ENCODE measurements around the gene CIAO2A.
"Not testable (repeated sequence)": the region's sequence is repeated elsewhere in the genome, so short reads cannot be mapped to it uniquely, and the experiment has no call there.

Gene CIAO2A

GRCh38 chr15:64072812-64073211, 20.8 kb downstream of the CIAO2A start:
- no peak for DNase-seq (ENCODE audit: low read depth in 2 of 3, low spot score in 2 of 3)

- DNase-seq (ENCODE audit: low read depth in 2 of 3, low spot score in 2 of 3), result no peak
Measured at GRCh38 chr15:64071931-64072765, 21.5 kb downstream of the CIAO2A start.

- DNase-seq (ENCODE audit: low read depth in 2 of 3, low spot score in 2 of 3), result no peak
Measured at GRCh38 chr15:64070965-64071851, 22.4 kb downstream of the CIAO2A start.

GRCh38 chr15:64070106-64070505, 23.5 kb downstream of the CIAO2A start:
- DNase-seq (ENCODE audit: low read depth in 2 of 3, low spot score in 2 of 3), result no peak

GRCh38 chr15:64068133-64068532, 25.5 kb downstream of the CIAO2A start:
- DNase-seq (ENCODE audit: low read depth in 2 of 3, low spot score in 2 of 3), result no peak

GRCh38 chr15:64067564-64068030, 26.0 kb downstream of the CIAO2A start:
- DNase-seq (ENCODE audit: low read depth in 2 of 3, low spot score in 2 of 3), result peak in 2 of 3 experiments; percentile 41 to 57

- no peak for DNase-seq (ENCODE audit: low read depth in 2 of 3, low spot score in 2 of 3)
Measured at GRCh38 chr15:64066451-64066850, 27.2 kb downstream of the CIAO2A start.

DNA sequence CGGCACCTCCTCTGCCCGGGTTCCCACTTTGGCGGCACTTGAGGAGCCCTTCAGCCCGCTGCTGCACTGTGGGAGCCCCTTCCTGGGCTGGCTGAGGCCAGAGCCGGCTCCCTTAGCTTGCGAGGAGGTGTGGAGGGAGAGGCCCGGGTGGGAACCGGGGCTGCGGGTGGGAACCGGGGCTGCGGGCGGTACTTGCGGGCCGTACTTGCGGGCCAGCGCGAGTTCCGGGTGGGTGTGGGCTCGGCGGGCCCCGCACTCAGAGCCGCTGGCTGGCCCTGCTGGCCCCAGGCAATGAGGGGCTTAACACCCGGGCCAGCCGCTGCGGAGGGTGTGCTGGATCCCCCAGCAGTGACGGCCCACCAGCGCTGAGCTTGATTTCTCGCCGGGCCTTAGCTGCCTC, 32.9 kb downstream of the CIAO2A start:
- no peak for DNase-seq (ENCODE audit: low read depth in 2 of 3, low spot score in 2 of 3)

GRCh38 chr15:64059104-64059503, 34.5 kb downstream of the CIAO2A start:
- DNase-seq (ENCODE audit: low read depth in 2 of 3, low spot score in 2 of 3), result not testable (repeated sequence)

DNA sequence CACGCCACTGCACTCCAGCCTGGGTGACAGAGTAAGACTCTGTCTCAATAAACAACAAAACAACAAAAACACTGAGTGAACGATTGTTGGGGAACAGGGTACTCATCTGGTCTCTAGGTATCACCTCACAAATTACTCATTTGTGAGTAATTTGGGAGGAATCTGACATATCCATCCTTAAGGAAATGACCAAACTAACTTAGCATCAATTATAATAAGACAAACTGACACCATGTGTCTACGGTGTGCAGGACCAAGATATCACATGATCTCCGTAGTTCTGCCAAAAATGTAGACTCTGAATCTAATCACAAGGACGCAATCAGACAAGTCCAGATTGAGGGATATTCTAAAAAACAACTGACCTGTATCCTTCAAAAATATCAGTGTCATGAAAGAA, 35.4 kb downstream of the CIAO2A start:
- no peak for DNase-seq (ENCODE audit: low read depth in 2 of 3, low spot score in 2 of 3)

- not testable (repeated sequence) for DNase-seq (ENCODE audit: low read depth in 2 of 3, low spot score in 2 of 3)
Measured at GRCh38 chr15:64053674-64054073, 40.0 kb downstream of the CIAO2A start.

- DNase-seq (ENCODE audit: low read depth in 2 of 3, low spot score in 2 of 3), result no peak
Measured at GRCh38 chr15:64052925-64053491, 40.6 kb downstream of the CIAO2A start.

- DNase-seq (ENCODE audit: low read depth in 2 of 3, low spot score in 2 of 3), result no peak
Measured at GRCh38 chr15:64051407-64052259, 42.0 kb downstream of the CIAO2A start.

DNA sequence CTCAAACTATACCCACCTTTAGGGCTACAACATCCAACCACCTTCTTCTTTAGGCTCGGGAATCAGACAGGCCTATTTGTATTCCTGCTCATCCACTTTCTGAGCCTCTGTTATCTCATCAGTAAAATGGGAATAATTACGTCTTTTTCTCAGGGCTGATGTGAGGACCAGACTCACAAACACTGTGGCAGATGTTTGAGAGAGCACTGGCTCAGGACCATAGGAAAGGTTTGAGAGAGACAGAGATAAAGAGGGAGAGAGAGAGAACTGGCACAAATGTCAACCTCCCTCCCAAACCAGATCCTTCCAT, 42.6 kb downstream of the CIAO2A start:
- DNase-seq (ENCODE audit: low read depth in 2 of 3, low spot score in 2 of 3), result no peak

GRCh38 chr15:64050281-64051092, 43.2 kb downstream of the CIAO2A start:
- DNase-seq (ENCODE audit: low read depth in 2 of 3, low spot score in 2 of 3), result no peak

- DNase-seq (ENCODE audit: low read depth in 2 of 3, low spot score in 2 of 3), result no peak
Measured at GRCh38 chr15:64048781-64049460, 44.7 kb downstream of the CIAO2A start.

DNA sequence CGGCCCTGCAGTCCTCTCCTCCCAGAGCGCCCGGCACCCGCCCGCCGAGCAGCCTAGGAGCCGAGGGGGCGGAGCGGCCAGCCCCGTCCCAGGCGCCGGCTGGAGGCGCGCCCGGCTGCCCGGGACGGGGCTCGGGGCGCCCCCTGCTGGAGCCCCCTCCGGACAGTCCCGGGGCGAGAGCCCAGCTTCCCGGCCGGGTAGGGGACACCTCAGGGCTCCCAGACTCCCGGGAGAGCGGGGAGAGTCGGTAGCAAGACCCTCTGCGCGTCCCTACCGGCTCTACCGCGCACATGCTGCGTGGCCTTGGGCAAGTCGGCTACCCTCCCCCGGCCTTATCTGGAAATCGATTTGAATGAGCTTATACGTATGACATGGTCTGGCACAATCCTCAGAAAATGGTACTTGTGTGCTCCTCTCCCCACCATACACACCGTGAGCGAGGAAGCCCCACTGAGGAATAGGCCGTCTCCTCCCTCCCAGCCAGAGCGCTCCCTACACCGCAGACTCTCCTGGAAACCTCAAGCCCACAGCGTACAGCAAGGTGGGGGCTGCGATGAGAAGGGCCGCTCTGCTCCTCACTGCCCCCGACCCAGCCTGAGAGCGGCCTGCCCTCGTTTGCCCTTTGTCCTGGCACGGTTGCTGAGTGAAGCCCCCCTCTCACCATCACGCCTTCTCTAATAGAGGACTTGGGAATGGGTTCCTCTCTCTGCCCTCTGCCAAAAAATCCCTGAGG, 47.1 kb downstream of the CIAO2A start, which contains the start of gene DAPK2:
DAPK2 (minus strand) TSS at position 65 of the 733 bp plus-strand sequence. CDS start 6,224 bp downstream, outside the sequence.
- peak; percentile 40 to 61 (median 52) for DNase-seq (ENCODE audit: low read depth in 2 of 3, low spot score in 2 of 3)

DNA sequence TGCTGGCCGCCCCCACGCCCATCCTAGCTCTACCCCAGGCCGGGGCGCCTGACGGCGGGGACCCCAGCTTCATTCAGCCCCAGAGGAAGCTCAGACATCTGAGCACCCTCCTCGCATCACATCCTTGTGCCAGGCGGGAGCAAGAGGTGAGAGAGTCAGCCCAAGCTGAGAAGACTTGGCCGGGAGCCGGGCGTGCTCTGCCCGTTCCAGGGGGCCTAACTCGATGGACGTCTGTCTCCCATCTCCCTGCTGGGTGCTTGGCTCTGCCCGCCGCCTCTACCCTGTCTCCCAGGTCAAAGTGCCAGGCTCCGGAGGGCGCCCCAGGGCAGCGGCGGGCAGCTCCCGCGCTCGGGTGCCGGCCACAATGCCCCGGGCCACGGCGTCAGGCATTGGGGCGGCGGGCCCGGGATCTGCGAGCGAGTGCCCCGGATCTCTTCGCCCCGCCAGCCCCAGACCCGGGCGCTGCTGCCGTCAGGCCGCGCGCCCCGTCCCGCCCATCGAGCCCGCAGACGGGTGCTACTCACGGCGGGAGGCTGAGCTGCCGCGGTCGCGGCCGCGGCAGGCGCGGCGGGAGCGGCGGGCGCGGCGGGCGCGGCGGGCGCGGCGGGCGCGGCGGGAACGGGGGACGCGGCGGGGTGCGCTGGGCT, 47.7 kb downstream of the CIAO2A start:
- DNase-seq (ENCODE audit: low read depth in 2 of 3, low spot score in 2 of 3), result no peak

Measured in activated CD8-positive, alpha-beta memory T cell treated with anti-CD3 and anti-CD28 coated beads for 48 hours (primary cell).